ENCODE measurements around the gene ZBED3.
"Not testable (repeated sequence)": the region's sequence is repeated elsewhere in the genome, so short reads cannot be mapped to it uniquely, and the experiment has no call there.

Gene ZBED3

GRCh38 chr5:77086689-77087483, at the start of gene ZBED3:
TSS of gene ZBED3 (minus strand) at chr5:77087285. CDS start at chr5:77077878, 9,407 bp downstream.
- peak; percentile 74 for DNase-seq

GRCh38 chr5:77133061-77133758, 46.1 kb upstream of the ZBED3 start:
- DNase-seq, result peak; percentile 41

- DNase-seq, result no peak
Observed at GRCh38 chr5:77131361-77131760, 44.3 kb upstream of the ZBED3 start.

DNA sequence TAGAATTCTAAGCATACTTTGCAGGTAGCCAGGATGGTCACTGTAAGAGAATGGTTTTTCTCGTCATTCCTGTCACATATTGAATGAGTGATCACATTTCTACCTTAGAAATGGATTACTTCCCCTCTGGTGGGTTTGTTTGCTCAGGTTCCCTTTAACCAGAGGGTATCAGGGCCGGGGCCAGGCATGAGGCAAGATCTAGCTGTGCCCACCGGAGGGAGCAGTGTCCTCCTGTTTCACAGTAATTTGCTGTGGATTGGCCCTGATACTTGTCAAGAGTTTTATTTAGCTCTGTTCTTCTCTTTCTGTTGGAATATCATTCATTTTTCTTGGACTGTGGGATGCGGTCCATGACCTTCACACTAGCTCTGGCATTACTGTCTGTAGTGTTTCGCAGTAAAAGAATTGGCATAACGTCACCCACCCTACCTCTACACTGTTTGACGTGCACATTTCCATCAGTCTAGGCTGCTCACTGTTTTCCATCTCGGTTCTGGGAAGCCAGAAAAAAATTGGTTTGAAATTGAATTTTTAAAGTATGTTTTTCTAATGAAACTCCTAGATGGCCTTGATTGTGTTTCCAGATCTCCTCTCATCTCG, 42.4 kb upstream of the ZBED3 start:
- DNase-seq, result peak; percentile 10

DNA sequence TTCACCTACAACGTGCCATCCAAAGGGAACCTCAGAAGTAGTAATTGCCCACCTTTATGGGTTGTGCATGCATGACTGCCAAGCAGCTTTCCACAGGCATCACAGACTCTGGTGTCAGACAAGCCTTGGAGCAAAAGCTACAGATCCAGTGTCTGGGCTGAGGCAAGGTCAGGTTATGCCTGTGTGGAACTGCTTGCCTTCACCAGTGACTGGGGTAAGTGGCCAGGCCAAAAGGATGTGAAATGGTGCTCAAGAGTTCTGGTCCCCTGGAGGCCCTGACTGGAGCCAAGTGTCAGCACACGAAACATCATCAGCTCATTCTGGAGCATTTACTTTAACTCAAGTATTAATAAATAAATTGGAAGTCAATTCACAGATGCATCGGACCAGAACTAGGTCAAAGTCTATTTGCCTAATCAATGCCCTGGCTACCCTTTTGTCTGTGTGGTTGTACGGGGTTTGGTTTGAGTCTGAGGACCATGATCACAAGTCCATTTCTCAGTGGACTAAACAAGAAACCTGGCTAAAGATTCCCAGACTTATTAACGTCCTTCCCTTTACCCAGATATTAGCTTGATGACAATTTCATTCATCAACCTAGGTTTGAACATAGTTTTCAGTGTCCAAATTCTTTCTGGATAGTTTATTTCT, 41.5 kb upstream of the ZBED3 start:
- no peak for DNase-seq

DNA sequence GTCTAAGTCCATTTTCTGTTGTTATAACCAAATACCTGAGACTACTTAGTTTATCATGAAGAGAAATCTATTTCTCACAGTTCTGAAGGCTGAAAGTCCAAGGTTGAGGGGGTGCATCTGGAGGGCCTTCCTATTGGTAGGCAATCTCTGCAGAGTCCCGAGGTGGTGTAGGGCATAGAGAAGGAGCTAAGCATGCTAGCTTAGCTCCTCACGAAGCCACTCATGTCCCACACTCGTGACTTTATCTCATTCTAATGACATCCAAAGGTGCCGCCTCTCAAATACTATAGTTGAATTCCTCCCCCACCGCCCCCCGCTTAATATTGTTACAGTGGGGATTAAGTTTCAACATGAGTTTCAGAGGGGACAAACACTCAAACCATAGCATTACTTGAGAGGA, 36.0 kb upstream of the ZBED3 start:
- no peak for DNase-seq

DNA sequence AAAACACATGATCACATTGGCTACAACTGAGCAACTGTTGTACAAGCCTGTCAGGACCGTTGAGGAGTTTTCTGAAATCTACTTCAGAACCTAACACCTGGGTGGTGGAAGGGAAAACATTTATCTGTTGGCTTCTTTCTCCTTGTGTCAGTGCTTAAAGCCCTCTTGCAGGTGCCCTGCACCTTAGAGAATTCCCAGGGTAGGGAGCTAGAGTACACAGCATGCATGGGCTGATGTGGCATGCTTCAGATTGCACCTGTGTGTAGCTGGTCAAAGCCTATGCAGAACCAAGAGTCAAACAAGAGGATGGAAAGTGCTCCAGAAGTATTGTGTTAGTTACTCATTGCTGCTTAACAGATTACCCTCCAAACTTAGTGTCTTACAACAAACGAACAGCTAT, 33.6 kb upstream of the ZBED3 start:
- no peak for DNase-seq

DNA sequence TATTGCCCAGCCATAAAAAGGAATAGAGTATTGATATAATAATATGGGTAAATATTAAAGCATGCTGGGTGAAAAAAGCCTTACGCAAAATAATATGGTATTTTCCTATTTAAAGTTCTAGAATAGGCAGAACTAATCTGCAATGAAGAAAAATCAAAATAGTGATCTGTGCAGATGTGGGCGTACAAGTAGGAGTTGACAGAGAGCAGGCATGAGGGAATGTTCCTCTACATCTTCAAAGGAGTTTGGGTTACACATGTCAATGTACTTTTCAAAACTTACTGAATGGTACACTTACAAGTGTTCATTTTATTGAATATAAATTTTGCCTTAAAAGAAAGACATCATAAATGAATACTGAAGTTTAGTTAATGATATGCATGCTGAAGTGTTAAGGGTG, 33.0 kb upstream of the ZBED3 start:
- no peak for DNase-seq

- DNase-seq, result no peak
Observed at GRCh38 chr5:77117161-77117560, 30.1 kb upstream of the ZBED3 start.

DNA sequence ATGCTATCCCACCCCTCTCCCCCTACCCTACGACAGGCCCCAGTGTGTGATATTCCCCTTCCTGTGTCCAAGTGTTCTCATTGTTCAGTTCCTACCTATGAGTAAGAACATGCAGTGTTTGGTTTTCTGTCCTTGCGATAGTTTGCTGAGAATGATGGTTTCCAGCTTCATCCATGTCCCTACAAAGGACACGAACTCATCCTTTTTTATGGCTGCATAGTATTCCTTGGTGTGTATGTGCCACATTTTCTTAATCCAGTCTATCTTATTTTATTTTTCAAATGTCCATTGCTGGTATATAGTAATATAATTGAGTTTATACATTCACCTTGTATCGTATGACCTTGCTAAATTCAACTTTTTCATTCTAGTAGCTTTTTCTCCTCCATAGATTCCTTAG, 19.9 kb upstream of the ZBED3 start:
- not testable (repeated sequence) for DNase-seq

DNA sequence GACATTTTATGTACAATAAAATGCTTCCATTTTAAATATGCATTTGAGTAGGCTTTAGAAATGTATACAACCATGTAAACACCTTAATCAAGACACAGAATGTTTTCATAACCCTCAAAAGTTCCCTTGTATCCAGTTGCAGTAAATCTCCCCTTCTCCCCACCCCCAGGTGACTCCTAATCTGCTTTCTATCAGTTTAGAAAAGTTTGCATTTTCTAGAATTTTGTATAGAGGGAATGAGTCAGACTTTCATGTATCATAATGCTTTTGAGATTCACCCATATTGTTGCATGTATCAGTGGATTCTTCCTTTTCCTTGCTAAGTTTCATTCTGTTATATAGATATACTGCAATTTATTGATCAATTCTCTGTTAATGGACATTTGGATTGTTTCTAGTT, 17.7 kb upstream of the ZBED3 start:
- DNase-seq, result no peak

GRCh38 chr5:77103457-77103856, 16.4 kb upstream of the ZBED3 start:
- no peak for DNase-seq

- DNase-seq, result no peak
Observed at GRCh38 chr5:77102549-77102948, 15.5 kb upstream of the ZBED3 start.

DNA sequence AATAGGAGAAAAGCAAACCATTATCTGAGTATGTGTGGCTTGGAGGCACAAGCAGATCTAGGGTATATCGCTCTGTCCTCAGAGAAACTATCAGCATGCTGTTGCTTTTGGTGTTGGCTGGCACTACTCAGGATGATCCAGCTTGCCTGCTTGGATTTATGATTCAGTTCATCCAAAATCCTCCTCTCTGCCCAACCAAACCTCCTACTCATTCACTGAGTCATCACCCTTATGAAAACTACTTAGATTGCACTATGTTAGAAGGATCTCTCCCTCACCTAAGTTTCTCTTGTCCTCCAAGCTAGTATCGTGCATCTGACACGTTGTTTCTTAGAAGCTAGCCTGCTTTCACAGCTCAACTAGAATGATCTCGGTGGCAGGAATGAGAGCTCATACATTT, 14.2 kb upstream of the ZBED3 start:
- DNase-seq, result no peak

- DNase-seq, result no peak
Observed at GRCh38 chr5:77095189-77095588, 8.1 kb upstream of the ZBED3 start.

DNA sequence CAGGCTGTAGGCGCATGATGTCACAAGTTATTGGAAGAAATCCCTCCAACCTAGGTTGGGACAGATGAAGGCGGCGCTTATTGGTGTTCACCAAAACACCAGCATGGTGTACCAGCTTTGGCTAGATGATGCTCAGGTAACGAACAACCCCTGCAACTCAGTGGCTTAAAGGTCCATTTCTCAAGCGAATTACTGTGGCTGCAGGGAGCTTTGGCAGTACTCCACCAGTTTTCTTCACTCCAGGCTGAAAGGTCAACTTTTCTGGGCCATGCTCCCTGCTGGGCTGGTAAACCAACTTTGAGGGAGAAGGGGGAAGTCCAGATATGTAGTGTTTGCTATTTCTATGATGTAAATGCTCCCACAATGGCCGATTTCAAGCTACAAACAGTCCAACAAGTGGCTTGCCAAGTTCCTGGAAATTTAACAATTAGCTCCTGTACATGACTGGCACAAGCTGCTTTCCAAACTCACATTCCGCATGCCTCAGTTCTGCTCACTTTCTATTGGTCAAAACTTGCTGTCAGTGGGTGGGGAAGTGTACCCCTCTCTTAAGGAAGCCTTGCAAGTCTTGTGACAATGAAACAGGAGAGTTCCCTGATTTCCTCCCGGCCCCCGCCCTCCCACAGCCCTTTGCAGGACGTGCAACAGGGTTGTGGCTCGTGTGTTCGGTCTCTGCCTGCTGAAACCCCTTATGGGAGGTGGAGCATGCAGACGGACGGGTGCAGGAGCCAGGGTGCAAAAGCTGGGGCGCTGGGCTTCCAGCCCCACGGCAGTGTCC, 588 bp upstream of the ZBED3 start:
- no peak for DNase-seq

DNA sequence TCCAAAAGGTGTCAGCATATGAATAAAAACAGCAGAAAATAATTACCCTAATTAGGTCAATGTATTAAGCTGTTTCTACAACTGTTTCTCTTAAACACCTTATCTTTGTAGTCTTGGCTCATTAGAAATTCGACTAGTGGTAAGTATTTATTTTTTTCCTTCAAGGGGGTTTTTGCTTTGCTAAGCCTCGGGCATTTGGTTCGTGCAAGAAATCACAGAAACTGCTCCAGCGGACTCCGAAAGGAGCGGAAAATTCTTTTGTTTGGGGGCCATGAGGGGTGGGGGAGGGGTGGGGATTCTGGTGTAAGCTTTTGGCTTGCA, 757 bp downstream of the ZBED3 start:
- DNase-seq, result no peak

DNA sequence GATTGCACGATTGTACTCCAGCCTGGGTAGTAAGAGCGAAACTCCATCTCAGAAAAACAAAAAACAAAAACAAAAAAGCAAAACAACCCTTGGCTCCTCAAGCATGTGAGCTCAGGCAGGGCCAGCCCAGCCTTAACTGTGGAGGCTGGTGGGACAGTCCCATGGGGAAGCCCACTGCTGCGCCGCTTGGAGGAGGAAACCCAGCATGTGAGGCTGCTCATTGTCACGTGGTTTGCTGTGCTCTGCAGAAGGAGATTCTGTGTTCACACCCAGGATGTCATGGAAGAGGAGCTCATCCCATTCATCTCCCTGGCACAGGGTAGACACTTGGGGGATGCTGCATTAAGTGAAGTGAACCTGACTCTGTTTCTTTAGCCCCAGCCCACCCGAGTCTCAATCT, 4.0 kb downstream of the ZBED3 start:
- no peak for DNase-seq

DNA sequence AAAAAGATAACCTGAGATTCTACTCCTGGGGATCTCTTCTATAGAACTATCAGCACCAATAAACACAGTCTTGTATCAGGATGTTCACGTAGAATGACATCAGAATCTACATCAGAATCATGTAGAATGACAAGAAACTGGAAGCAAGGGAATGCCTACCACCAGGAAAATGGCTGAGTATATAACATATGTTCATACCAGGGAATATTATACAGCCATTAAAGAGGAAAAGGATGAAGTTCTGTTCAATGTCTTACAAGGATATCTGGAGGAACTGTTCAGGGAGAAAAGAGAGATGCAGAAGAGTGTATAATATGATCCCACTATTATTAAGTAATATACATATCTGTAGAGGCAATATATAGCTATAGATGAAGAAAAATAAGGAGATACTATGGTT, 4.8 kb downstream of the ZBED3 start:
- no peak for DNase-seq

GRCh38 chr5:77080905-77081304, 6.2 kb downstream of the ZBED3 start:
- DNase-seq, result no peak

GRCh38 chr5:77080479-77080878, 6.6 kb downstream of the ZBED3 start:
- not testable (repeated sequence) for DNase-seq

DNA sequence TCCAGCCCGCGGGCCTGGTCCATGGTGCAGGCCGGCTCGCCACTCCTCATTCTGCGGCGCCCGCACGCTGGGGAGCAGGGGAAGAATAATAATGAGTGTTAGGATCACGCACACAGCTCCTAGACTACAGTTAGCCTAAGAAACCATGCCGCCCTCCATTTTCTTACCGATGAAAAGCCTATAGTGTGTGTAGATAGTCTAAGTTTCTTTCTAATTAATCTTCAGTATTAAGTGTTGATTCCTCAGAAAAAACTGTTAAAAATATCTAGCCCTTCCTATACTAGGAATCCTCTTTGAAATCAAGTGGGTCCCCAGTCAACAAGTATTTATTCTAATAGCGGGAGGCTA, 9.3 kb downstream of the ZBED3 start:
- no peak for DNase-seq

All from NCI-H1694 (cell line).